Smooth muscle cell (in vitro differentiated cells): ENCODE results near the gene C11orf52. TPM values are rescaled to one million over a fixed set of nuclear protein-coding genes. Genes with fewer than 3 reads are reported as not detected.
A peak's percentile ranks its signal among the peaks of the same experiment; 100 is the strongest.

Source experiments
- DNase-seq: peaks from one replicate; lab custom pipeline; 2025; ENCODE audit not compliant: unreplicated experiment; lab: John Stamatoyannopoulos, UW
- H2AFZ ChIP-seq: fragments of 200-600 bp; sonication (generic); 2 replicates; pipeline ENCODE4 v1.6.0; 2016; ENCODE audit warnings: antibody characterized with exemption, low read depth, mild to moderate bottlenecking
- H3F3A ChIP-seq: fragments of 200-600 bp; sonication (generic); 2 replicates; pipeline ENCODE4 v1.6.0; 2017; ENCODE audit warnings: antibody characterized with exemption, low read depth
- H3K27ac ChIP-seq: fragments of 200-600 bp; sonication (generic); 2 replicates; pipeline ENCODE4 v1.5.1; 2016; ENCODE audit warnings: low read depth, mild to moderate bottlenecking
- H3K27me3 ChIP-seq: fragments of 200-600 bp; sonication (generic); 2 replicates; pipeline ENCODE4 v1.6.1; 2016; ENCODE audit warnings: low read depth, mild to moderate bottlenecking
- H3K36me3 ChIP-seq: fragments of 200-600 bp; sonication (generic); 2 replicates; pipeline ENCODE4 v1.5.1; 2016; ENCODE audit warnings: low read depth
- H3K4me1 ChIP-seq: fragments of 200-600 bp; sonication (generic); 2 replicates; pipeline ENCODE4 v1.5.1; 2016; ENCODE audit warnings: low read depth
- H3K4me2 ChIP-seq: fragments of 200-600 bp; sonication (generic); 2 replicates; pipeline ENCODE4 v1.6.0; 2016; ENCODE audit warnings: mild to moderate bottlenecking
- H3K4me3 ChIP-seq: fragments of 200-600 bp; sonication (generic); 2 replicates; pipeline ENCODE4 v1.5.1; 2016; ENCODE audit warnings: mild to moderate bottlenecking
- H3K79me2 ChIP-seq: fragments of 200-600 bp; sonication (generic); 2 replicates; pipeline ENCODE4 v1.6.0; 2016; ENCODE audit warnings: low read depth, mild to moderate bottlenecking
- H3K9ac ChIP-seq: fragments of 200-600 bp; sonication (generic); 2 replicates; pipeline ENCODE4 v1.6.0; 2016; ENCODE audit warnings: low read depth
- H3K9me3 ChIP-seq: fragments of 200-600 bp; sonication (generic); replicated peaks from 2 replicates; pipeline ENCODE4 v1.5.1; 2016; ENCODE audit warnings: low read depth
- H4K20me1 ChIP-seq: fragments of 200-600 bp; sonication (generic); 2 replicates; pipeline ENCODE4 v1.6.0; 2016; ENCODE audit warnings: low read depth
- CTCF ChIP-seq: fragments of 200-600 bp; sonication (generic); IDR thresholded peaks from 2 replicates; pipeline ENCODE4 v1.5.1; 2017; ENCODE audit warnings: borderline replicate concordance, mild to moderate bottlenecking, antibody characterized with exemption; ENCODE audit not compliant: insufficient read depth, poor library complexity, severe bottlenecking
- WGBS: methylation state at CpG from one replicate; pipeline ENCODE4 v1.1.7; 2016; ENCODE audit warnings: low lambda C conversion rate; 5-methylcytosine and 5-hydroxymethylcytosine counted together
- polyA plus RNA-seq: library from polyadenylated mRNA; unstranded; fragments of >200 nt; fragmentation: Nextera tagmentation; extraction: Ambion mirVana; gene quantifications from 2 replicates; pipeline ENCODE4 v1.2.1, GENCODE V29; 2016
- total RNA-seq: library from RNA; depleted of rRNA; stranded (reverse); fragments of >200 nt; gene quantifications from 2 replicates; pipeline ENCODE4 v1.2.3, GENCODE V29; 2014

C11orf52 gene
- total and polyA plus RNA-seq, 2 experiments from 2014 or later, result 0.64 to 3.0 TPM

DNA sequence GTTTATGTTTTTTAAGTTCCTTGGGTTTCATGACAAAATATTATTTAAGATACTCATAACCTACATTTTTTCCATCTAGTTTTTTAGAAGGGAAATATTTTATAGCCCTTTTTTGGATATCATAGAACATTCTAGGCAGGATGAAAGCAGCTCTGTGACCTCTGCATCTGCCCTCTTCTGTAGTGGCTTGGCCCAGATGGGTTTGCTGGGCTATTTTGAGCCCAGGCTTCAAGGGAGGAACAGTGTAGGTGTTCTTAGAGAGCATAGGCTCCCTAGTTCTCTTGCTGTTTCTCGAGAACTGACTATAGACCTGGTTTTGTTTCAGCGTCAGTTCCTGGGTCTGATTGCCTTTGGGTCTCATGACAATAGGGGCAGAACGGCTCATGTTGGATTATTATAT, 50.6 kb downstream of the C11orf52 start:
- H3K4me2 ChIP-seq, result no peak overlapping the region
- H4K20me1 ChIP-seq, result no peaks in the 10 kb centered on the region
- H3K36me3 ChIP-seq, result peaks cover 16% of the 10 kb centered on the region
- WGBS, result 96% methylated on average over 3 of the region's 3 CpGs
- no peaks in the 10 kb centered on the region for H3K27me3 ChIP-seq
- no peaks in the 10 kb centered on the region for H3K4me1 ChIP-seq
- H3K79me2 ChIP-seq, result no peaks in the 10 kb centered on the region
- no peak overlapping the region for H2AFZ ChIP-seq
- no peak for TF ChIP-seq CTCF
- H3K9ac ChIP-seq, result no peak overlapping the region
- no peaks in the 10 kb centered on the region for H3K9me3 ChIP-seq
- no peaks in the 10 kb centered on the region for H3F3A ChIP-seq
- H3K4me3 ChIP-seq, result no peak overlapping the region
- H3K27ac ChIP-seq, result no peak overlapping the region
- no peak for DNase-seq

- WGBS, result 77% methylated on average over 2 of the region's 2 CpGs
- H3K9me3 ChIP-seq, result no peaks in the 10 kb centered on the region
- H3K4me3 ChIP-seq, result no peak overlapping the region
- H3K27ac ChIP-seq, result peak overlapping the region; percentile 11
- H3K4me2 ChIP-seq, result no peak overlapping the region
- H3K36me3 ChIP-seq, result peaks cover 14% of the 10 kb centered on the region
- peaks cover 20% of the 10 kb centered on the region for H3F3A ChIP-seq
- H3K9ac ChIP-seq, result no peak overlapping the region
- no peak for TF ChIP-seq CTCF
- DNase-seq, result no peak
- no peaks in the 10 kb centered on the region for H4K20me1 ChIP-seq
- H3K27me3 ChIP-seq, result no peaks in the 10 kb centered on the region
- peaks cover 8% of the 10 kb centered on the region for H3K79me2 ChIP-seq
- no peak overlapping the region for H2AFZ ChIP-seq
- H3K4me1 ChIP-seq, result peaks cover 24% of the 10 kb centered on the region
These were observed 55.7 kb downstream of the C11orf52 start for GRCh38 chr11:111974446-111974845.

- no peak for TF ChIP-seq CTCF
- H3K9ac ChIP-seq, result no peak overlapping the region
- peak overlapping the region; percentile 51 for H3K4me2 ChIP-seq
- peaks cover 8% of the 10 kb centered on the region for H3K79me2 ChIP-seq
- no peaks in the 10 kb centered on the region for H3K9me3 ChIP-seq
- peak overlapping the region; percentile 11 for H3K27ac ChIP-seq
- no peaks in the 10 kb centered on the region for H4K20me1 ChIP-seq
- H3K4me1 ChIP-seq, result peaks cover 24% of the 10 kb centered on the region
- peaks cover 6% of the 10 kb centered on the region for H3K36me3 ChIP-seq
- DNase-seq, result no peak
- WGBS, result 22% methylated on average over 2 of the region's 2 CpGs
- no peak overlapping the region for H2AFZ ChIP-seq
- no peaks in the 10 kb centered on the region for H3K27me3 ChIP-seq
- peaks cover 20% of the 10 kb centered on the region for H3F3A ChIP-seq
- no peak overlapping the region for H3K4me3 ChIP-seq
These were observed 56.5 kb downstream of the C11orf52 start for GRCh38 chr11:111975076-111975806.
